GM21737 (cell line): ENCODE measurements around the gene MRTFB.
"Not testable (repeated sequence)": the region's sequence is repeated elsewhere in the genome, so short reads cannot be mapped to it uniquely, and the experiment has no call there.

Source experiments
- ATAC-seq: cut with Tn5 transposase; IDR thresholded peaks from one replicate; pipeline ENCODE4 v1.9.1; 2021; ENCODE audit warnings: mild to moderate bottlenecking, moderate library complexity; ENCODE audit not compliant: unreplicated experiment

The MRTFB gene

DNA sequence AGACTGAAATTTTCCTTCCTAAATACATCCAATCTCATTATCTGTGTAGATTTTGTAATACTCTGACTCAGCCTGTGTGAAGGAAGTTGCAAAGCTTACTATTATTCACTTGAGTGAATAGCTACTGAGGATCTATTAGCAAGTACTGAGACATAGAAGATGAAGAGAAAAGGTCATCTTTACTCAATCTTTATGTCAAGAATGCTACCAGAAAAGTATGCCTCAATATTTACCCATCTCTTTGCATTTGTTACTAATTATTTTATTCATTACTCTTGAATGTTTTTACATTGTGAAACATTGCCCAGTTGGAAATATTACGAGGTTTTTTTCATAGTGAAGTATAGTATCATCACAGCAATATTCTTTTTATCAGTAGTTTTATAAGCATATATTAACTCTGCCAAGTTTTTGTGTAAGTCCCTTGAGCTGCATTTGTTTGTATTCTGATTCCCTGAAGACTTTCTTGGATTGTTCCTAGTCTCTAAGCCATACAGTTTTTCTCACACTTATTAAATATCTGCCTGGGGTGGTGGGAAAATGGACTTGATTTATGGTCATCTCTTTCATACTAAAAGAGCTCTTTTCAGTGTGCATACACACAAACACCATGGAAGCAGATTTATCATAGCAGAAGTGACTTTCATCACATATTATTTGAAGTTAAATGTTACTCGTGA, 110.4 kb downstream of the MRTFB start:
- ATAC-seq: no peak

DNA sequence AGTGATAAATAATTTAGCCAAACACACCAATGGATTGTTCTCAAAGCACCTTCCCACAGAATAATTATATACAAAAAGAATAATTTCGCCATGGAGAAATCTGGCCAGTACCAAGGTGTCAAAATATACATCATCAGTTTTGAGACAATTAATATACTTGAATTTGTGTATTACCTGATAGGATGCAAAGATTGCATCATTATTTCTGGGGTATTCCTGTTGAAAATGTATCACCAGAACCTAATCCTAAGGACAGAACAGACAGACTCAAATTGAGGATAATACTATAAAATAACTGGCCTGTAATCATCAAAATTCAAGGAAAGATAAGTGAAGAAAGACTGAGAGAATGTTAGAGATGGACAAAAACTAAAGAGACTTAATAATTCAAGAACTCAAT, 111.9 kb downstream of the MRTFB start:
- ATAC-seq: no peak

DNA sequence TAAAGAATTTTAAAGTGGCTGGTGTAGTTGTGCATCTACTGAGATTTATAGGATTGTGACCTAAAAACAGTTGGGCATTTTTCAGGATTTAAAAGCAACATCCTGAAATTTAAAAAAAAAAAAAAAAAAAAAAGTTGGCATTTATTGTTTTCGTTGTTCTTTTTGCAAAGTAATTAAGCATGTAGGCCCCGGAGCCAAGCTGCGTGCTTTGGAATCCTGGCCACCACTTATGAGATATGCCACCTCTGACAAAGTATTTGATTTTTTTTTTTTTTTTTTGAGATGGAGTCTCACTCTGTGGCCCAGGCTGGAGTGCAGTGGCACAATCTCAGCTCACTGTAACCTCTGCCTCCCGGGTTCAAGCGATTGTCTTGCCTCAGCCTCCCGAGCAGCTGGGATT, 112.8 kb downstream of the MRTFB start:
- not testable (repeated sequence) for ATAC-seq

DNA sequence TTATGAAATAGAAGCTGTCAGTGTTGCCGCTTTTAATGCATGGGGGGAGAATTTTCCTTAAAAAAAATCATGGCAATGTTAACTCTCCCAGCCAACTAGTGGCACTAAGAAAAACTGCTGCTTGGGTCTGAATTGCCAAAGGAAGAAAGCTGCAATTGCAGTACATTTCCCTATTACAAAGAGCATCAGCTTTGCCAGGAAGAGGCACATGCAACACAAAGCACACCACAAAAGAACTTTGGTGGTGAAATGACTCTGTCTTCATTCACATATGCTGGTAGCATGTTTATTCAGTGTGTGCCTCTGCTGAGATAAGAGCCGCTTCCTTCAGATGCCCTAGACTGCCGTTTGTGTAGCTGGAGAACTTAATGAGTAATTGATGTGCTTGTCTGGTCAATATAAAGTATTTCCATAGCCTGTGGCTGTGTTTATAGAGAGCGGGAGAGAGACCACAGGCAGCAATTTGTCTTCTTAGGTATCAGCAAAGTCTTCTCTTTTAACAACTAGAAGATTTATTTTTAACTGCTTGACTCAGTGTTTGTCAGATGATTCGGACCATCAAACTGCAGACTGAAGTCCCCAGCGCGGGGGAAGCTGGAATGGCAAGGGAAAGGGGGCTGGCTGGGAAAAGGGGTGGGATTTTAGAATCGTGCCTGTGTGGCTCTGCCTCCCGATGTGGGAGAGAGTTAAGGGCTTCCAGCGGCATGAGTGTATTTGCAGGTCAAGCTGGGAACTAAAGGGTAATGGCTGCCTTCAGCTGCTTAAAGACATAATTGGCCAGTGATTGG, 115.1 kb downstream of the MRTFB start:
- no peak for ATAC-seq

DNA sequence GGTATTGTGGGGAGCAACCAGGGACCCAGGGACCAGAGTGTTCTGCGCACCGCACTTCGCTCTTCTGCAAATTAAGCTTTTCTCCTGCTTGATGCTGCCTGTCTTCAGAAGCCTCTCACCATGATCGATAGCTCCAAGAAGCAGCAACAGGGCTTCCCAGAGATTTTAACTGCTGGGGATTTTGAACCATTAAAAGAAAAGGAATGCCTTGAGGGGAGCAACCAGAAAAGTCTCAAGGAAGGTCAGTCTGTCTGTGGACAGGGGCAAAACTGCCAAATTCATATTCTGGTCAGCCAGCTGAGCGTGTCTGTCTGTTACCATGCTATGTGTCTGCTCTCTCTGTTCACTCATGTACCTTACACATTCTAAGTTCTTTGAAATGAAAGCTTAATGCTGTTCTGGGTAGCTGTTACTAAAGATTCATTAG, 115.7 kb downstream of the MRTFB start:
- no peak for ATAC-seq

DNA sequence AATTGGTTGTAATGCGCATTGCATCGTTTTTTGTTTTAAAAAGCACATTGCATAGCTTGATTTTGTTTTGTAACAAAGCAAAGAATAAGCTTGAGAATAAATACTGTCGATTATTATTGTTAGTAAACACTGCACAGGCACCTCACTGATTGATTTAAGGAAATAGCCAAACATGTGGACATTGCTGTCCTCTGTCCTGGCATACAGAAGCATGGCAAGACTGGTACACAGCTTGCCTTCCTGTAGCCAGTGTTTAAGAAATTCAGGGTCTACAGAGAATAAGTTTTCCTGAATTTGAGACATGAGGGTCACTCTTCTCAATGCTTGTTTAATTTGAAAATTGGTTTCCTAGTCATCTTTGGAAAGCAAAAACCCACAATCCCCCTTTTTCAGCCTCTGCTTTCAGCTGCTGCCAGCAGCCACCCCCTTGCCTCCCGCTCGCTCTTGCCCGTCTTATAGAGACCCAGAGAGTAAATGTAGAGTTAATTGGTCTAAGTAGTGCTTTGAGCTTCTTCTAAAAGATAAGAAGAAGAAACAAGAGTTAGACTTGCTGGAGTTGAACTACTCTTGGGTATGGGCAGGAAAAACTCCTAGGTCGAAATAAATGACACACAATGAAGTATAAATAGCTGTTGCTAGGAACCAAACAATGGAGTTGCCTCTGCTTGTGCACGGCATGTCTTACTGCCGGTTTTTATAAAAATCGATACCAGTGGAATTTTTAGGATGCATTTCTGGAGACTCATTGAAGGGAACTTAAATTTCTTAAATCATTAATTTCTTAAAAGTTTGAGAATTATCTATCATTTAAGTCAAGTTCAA, 116.6 kb downstream of the MRTFB start:
- ATAC-seq: no peak

DNA sequence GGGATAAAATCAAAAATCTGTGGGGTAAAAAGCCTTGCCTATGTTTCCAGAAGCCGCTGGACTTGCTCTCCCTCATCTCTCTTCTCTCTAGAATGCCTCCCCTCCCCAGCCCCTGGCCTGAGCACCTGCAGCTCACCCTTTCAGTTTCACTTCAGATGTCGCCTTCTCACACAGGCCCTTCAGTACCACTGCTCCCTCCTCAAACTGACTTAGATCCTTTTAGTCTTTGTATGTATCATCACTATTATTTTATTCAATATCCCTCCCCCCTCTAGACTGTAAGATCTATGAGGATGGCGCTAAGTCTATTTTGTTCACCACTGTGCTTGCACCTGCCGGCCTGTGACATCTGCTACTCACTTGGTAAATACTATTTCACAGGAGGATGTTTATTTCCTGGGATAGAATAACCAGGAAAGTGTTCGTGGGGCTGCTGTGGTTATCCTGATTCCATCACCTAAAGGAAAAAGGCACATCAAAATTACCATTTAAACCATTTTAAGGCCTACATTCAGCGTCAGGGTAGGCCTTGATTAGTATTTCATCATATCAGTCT, 122.3 kb downstream of the MRTFB start:
- peak; percentile 90 for ATAC-seq

DNA sequence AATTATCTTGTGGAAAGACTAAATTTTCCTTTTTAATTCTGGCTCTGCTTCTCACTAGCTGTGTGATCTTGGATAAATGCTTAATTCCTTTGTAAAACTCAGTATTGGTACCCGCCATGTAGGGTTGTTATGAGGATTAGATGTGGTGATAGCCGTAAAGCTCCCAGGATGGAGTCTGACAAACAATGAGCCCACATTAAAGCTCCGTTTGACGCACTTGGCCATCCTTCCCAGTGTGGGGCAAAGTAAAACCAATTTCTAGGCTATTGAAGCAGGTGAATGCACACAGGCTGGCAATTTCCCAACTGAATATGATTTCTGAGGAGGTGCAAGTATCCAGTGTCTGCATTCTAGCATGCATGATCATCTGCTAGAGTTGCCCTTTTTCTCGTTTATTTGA, 123.6 kb downstream of the MRTFB start:
- ATAC-seq: no peak

DNA sequence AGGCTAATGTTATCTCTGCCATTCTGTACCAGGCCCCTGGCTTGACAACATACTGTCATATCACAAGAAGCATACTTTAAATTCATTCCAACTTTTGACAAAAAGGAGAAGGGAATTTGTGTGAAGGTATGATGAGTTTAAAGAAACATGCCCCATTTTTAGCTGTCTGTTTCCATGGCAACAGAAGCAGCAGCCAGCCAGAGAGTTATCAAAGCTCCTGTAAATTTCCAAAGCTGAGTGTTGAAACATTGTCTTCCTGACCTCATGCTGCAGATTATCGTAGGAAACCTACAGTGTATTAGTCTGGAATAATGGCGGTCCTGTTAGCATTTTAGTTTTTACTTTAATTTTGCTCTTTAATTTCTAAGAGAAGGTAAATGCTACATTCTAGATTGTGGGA, 124.9 kb downstream of the MRTFB start:
- no peak for ATAC-seq

DNA sequence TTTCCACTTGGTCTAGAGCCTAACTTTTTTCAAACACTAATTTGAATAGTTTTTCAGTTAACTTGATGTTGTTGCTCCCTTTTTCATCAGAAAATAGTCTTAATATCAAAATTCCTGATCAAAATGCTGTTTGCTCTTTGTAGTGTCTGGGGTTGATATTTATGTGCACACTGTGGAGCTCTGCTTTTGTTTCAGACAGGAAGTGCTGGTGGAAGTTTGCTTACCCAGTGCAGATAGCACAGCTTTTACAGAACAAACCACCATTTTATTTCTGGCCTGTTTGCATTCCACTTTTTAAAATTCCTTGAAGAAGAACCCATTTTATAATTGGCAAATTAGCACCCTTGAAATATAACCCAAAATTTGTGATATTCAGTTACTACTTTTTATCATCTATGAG, 125.4 kb downstream of the MRTFB start:
- no peak for ATAC-seq

DNA sequence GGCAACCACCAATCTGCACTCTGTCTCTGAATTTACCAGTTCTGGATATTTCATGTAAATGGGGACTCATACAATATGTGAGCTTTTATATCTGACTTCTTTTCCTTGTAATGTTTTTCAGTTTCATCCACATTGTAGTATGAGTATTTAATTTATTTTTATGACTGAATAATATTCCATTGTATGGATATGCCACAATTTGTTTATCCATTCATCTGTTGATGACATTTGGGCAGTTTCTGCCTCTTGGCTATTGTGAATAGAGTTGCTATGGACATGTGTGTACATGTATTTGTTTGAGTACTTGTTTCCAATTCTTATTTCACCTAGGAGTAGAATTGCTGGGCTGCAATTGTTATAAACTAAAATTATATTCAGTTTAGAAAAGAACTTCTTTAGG, 126.9 kb downstream of the MRTFB start:
- no peak for ATAC-seq

DNA sequence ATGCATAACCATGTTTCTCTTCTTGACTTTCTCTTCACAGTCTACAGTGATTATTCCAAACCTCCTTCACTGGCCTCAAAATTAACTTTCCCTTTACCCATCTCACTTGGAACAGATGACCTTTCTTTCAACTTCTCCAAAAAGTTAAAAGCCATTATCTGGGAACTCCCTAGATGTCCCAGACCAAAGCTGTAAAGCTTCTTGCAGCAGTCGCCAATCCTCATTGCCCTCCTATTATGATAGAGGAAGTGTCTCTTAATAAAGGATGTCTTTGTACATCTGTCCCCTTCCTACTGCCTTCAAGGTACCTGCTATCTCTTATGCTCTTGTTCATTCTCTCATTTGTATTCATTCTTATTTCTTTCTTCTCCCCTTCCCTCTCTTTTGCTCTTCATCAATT, 127.5 kb downstream of the MRTFB start:
- no peak for ATAC-seq

DNA sequence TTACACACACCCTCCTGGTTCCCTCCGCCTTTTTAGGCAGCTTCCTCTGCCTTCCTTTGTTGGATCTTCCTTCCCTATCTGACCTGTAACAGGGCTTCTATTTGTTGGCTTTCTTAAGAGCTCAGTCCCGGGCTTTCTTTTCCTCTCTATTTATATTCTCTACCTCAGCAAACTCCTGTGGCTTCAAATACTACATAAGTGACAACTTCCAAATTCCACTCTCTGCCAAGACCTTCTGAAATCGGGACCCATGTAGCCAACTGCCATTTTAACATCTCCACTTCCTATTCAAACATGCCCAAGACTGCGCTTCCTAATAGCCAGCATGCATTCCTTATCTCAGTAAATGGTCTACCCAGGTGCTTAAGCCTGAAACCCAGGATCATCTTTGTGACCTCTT, 128.1 kb downstream of the MRTFB start:
- ATAC-seq: no peak

DNA sequence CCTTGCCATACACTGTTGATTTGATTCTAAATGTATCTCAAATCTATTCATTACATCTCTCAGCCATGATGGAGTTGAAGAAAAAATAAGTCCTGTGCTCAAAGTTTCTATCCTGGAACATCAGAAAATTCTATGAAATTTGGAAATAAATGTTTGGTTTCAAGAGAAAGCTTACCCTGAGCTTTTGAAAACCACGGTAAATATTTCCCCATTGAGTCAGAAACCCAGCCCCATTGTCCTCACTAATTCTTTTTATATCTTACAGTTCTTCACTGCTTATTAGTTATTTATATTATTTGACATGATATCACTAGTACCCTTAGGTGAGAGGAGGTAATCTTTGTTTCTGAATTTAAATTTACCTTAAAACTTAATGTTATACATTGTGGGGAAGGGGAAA, 128.5 kb downstream of the MRTFB start:
- no peak for ATAC-seq

DNA sequence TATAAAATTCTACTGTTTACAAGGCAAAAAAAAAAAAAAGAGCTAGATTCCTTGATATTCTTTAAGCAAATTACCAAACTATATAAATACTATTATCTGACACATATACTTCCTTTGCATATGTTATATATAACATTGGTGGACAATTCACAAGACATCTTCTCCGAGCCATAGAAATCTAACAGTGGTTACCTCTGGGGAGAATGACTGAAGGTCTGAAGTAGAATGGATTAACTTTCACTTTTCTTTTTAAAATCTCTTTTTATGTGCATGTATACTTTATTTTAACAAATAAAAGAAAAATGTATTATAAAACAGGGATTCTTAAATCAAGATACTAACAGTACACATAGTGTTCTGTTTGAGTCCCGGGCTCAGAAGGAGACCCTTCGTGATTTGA, 131.0 kb downstream of the MRTFB start:
- ATAC-seq: no peak

DNA sequence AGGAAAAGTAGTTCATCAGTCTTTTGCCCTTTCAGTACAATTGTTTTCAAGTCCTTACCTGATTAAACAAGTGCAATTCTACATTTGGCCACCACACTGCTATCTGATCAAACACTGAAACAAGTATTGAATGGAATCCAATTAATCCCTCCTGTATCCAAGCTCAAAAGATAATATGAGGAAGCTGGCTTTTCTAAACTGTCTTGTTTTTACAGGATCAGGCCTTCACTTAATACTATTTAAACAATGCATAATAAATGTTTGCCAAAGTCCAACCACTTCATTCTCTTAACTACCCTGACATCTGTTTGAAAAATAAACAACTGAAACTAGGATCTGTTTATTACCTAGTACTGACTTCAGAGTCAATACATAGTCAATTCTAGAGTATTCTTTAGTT, 131.6 kb downstream of the MRTFB start:
- no peak for ATAC-seq

DNA sequence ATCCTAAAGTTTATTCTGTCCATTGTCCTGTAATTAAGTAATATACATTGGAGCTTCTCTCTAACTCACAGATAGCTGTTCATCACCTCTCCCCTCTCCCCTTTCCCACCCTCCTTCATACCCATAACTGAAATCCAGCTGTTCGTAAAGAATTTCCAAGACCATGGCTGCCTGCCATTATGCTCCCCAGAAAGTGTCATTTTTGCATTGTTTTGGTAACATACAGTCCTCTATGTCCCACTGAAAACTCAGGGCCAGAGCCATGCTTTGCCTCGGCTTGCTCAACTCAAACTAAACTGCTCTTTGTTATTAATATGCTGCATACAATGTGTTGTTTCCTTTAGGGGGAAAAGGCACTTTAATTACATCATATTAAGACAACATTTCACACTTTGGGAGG, 132.0 kb downstream of the MRTFB start:
- ATAC-seq: no peak

DNA sequence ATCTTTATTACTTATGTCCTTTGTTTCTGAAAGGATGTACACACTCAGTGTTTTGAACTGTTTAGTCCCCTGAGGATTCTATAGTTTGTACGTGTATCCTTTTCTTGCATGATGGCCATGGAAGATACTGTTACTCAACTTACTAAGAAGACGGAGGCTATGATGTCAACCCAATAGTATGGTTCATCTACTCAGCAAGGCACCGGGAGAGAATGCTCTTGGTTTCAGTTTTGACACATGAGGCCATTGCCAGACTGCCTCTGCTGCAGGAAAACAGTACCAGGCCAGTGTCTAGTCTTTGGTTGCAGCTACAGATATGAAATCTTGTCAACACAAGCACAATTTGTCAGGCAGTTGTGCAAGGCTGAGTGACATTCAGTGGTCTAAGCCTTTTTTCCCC, 134.5 kb downstream of the MRTFB start:
- no peak for ATAC-seq

DNA sequence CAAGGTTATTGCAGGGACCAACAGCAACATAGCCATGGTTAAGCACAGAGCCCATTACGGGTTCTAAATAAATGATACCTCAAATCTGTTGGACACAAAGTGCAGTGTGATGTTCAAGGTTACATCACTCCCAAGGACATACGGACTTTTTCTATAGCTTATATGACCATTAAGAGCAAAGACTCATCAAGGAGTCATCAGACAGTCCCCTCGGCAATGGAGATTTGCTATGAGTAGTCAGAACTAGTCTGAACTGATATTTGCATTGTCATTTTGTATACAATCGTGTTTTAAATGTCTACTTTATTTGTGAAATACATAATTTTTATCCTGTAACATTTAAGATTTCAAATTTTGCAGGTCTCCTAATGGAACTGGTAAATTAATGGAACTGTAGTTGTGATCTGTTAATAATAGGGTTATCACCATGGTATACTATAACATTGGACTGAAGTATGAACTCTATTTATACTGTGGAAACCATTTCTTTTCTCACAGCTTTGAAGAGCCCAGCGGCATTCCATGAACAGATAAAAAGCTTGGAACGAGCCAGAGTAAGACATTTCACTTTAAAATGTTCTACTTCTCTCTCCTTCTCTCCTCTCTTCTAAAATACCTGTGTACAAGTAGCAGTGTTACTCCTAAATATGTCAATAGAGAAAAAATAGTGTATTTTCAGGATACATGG, 140.9 kb downstream of the MRTFB start:
- ATAC-seq: no peak

DNA sequence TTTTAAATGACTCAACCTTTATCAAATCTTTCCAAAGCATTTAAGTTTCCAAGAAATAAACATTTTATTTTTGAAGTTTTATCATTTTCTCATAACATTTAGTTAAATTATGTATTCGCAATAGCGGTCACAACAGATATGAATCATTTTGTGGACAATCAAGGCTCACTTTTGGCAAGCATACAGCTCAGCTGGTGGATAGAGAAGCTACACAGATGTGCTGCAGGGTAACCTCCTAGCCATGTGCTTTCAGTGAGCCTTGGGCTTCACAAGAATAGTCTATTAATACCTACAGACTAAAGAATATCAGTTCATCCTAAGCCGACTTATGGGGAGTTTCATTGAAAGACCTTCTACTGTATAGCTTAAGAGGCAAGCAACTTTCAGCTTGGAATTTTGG, 144.8 kb downstream of the MRTFB start:
- ATAC-seq: no peak

DNA sequence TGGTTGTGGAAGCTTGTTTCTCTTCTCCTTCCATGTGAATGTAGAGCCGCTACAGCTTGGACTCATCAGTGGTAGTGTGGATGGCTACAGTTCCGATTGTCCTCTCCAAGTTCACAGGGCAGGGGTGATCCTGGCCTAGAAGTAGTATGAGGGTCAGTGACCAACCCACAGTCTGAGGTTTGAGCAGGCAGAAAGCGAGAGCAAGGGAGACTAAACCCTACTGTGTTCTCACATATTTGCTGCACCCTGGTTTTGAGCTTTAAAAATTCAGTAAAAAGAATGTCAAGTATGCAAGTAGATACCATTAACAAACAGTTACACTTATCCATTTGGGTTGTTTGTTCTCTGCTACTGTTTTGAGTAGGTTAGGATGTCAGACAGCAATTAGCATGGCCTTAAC, 148.9 kb downstream of the MRTFB start:
- ATAC-seq: no peak
